HG03354 (cell line): ENCODE data around the gene FZR1.
A peak's percentile ranks its signal among the peaks of the same experiment; 100 is the strongest.

Experiments used
- ATAC-seq: cut with Tn5 transposase; IDR thresholded peaks from one replicate; pipeline ENCODE4 v1.9.1; 2021; ENCODE audit warnings: mild to moderate bottlenecking; ENCODE audit not compliant: unreplicated experiment, poor library complexity, severe bottlenecking

The FZR1 gene

GRCh38 chr19:3511506-3512251, 5.6 kb downstream of the FZR1 start:
- ATAC-seq: no peak

DNA sequence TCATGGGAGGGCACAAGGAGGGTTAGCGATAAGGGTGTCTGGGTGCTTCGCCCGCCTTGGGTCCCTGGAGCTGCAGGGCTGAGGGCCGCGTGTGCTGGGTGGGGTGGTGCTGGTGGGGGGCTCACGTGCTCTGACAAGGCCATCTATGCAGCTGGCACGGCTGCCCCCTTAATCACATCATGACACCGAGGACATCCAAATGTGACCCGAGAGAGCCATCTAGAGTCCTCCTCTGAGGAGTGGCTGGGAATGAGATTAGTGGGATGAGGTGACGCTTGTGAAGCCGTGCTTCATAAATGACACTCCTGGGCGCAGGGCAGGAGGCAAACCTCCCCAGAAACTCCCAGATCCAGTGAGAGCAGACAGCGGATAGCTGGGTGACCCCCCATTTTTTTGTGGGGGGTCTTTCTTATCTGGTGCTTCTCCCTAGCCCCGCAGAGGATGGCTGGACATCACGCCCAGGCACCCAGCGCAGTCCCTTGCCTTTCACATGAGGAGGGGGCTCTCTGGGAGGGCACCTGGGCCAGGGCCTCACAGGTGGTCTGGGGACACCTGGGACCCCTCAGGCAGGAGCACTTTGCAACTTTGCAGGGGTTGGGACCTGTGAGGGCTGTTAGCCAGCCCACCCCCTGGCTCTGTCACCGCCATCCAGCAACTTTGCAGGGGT, 6.6 kb downstream of the FZR1 start:
- no peak for ATAC-seq

DNA sequence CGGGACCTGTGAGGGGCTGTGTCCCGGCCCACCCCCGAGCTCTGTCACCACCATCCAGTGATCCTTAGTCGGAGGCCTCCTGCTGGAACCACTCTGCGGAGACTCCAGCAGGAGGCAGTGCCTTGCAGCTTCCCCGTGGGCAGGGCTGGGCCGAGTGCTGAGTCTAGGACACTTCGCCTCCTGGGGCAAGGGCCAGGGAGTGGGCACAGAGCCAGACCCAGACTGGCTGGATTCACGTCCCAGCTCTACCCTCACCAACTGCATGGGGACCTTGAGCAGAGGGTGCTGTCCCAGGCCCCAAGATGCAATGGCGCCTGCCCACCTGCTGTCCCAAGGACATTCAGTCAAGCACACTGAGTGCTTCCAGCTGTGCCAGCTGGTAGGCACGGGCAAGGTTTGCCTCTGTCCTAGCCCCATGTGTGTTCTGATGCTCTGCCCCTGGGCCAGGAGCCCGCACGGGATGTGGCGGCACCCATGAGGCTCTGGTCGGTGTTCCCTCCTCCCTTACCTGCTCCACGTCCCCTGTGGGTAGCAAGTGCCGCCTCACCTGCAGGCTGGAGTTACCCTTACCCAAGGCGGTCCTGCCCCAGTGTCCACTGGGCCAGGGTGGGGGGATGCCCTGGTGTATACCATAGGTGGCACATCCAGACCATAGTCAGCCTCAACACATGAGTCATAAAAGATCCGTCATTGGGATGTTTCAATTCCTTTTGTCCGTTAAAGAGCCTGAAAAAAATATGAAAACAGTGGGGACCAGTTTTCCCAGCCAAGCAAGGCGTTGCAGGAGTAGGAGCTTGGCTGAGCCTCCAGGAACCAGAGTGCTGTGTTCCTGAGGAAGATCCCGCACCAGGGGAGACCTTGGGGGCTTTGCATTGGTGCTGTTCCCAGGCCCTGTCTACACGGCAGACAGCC, 7.4 kb downstream of the FZR1 start:
- ATAC-seq: no peak

DNA sequence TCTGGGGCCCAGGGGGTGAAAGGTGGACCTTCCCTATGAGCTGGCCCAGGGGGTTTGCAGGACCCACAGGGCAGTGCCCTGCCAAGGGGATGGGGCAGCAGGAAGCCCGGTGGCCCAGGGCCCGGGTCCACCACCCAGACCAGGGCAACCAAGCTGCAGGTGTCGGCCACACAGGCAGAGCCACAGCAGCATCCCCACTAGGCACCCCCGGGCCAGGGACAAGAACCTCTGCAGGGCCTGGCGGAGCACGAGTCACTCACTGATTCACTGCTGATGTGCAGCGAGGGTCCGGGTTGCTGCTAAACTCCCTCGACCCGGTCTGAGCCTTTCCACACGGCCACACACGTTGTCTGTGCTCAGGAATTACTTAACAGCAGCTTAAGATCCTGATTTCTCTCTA, 8.8 kb downstream of the FZR1 start:
- ATAC-seq: no peak

DNA sequence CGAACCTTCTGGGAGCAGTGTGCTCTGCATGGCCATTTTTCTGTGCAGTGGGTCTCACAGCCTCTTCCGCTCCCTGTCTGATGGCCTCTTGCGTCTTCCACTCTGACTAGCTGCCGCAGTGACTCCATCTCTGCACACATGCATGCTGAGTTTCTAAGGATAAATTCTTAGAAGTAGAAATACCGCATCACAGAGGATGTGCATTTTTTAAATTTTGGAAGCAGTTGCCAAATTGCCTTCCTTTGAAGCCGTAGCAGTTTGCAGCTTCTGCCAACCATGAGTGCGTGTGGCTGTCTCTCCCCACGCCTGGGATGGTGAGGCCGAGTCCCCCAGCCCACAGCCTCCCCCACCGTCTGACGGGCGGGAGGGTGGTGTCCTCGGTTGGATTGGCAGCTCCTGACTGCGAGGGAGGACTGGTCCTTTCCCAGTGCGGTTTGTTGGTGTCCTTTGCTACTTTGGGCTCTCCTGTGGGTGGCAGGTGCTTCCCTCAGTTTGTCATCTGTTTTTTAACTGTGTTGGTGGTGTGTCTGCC, 9.8 kb downstream of the FZR1 start:
- ATAC-seq: no peak

- ATAC-seq: peak; percentile 62
Measured at GRCh38 chr19:3516675-3517207, 10.6 kb downstream of the FZR1 start.

GRCh38 chr19:3517638-3518037, 11.5 kb downstream of the FZR1 start:
- ATAC-seq: no peak

GRCh38 chr19:3518255-3518654, 12.1 kb downstream of the FZR1 start:
- no peak for ATAC-seq

DNA sequence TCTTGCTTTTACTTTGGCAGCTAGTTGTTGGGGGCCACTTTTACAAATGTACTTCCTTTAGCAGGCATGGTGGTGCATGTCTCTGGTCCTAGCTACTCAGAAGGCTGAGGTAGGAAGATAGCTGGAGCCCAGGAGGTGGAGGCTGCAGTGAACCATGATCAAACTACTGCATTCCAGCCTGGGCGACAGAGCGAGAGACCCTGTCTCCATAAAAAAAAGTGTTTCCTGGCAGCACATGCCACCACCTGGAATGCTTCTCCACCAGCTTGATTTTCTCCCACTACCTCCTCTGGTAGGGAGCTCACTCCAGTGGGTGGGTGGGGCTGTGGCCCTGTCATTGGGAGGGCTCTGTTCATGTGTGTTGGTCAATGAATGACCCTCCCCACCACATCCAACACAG, 12.5 kb downstream of the FZR1 start:
- no peak for ATAC-seq

GRCh38 chr19:3519126-3519525, 13.0 kb downstream of the FZR1 start:
- no peak for ATAC-seq

DNA sequence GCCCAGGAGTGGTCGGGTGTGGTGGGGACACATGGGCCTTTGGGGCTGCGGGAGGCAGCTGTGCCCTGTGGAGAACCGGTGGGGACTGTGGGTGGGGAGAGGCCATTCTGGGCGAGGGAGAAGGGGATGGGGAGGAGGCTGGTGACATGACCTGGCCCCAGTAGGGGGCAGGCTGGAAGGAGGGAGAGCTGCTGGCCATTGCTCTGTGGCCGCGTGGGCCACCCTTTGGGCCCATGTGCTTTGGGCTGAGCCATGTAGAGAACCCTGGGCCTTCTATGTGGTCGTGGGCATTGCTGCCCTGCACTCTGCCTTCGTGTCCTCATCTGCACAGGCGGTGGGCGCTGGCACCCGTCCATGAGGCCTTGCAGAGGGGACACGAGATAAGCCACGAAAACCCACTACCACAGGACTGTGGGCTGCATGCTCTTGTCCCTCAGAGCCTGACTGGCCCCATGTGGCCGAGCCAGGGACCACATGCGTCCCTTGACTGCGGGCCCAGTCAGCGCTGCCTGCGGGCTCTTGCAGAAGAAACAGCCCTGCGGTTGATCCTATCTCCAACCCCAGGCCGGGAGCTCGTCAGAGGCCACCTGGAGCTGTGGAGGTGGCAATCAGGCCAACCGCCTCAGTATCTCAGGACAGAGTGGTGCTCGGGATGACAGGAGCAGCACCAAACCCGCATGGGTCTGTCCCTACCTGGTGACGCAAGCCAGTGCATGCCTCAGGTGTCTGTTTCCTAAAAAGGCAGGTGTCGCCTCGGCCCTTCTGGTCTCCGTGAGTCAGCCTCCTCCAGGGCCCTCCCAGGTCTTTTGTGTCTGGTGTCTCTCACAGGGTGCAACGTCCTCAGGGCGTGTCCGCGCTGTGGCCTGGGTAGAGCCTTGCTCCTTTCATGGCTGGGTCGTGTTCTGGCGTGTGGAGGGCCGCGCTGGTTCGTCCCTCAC, 14.3 kb downstream of the FZR1 start:
- no peak for ATAC-seq

GRCh38 chr19:3521104-3521445, 15.0 kb downstream of the FZR1 start:
- no peak for ATAC-seq

- ATAC-seq: no peak
Measured at GRCh38 chr19:3522421-3523360, 16.6 kb downstream of the FZR1 start.

- no peak for ATAC-seq
Measured at GRCh38 chr19:3523361-3524077, 17.4 kb downstream of the FZR1 start.

GRCh38 chr19:3524078-3524842, 18.1 kb downstream of the FZR1 start:
- no peak for ATAC-seq

- ATAC-seq: no peak
Measured at GRCh38 chr19:3524904-3525451, 18.9 kb downstream of the FZR1 start.
